ENCODE results near the gene TRABD2B. TPM values are rescaled to one million over a fixed set of nuclear protein-coding genes. Genes with fewer than 3 reads are reported as not detected.

Gene TRABD2B
- total RNA-seq, 3 donors from 2014 or later, result 1.4 to 3.7 (median 2.3) TPM

GRCh38 chr1:47717341-47717740, 279.8 kb downstream of the TRABD2B start:
- TF ChIP-seq POLR2AphosphoS5 (IDR thresholded peaks at IDR 0.05), result no peak
- TF ChIP-seq CTCF (IDR thresholded peaks at IDR 0.05), result no peak
- no peak for TF ChIP-seq POLR2A (IDR thresholded peaks at IDR 0.05)
- Histone ChIP-seq H3K4me3 (no peak overlapping the region), H3K36me3 (no peaks in the 10 kb centered on the region), H3K9me3 (no peaks in the 10 kb centered on the region), H3K4me1 (no peaks in the 10 kb centered on the region), H3K27me3 (peaks cover 0 to 26% of the 10 kb centered on the region in 2 donors), H3K27ac (no peak overlapping the region)
- DNase-seq (ENCODE audit: low spot score in 2 of 2), result no peak
- intact Hi-C loops (cut with DNase I; ENCODE audit: low total_unique reads), result loop anchor here (10.0 kb wide), 1 partner anchor 533 kb away; no protein-coding TSS in a partner anchor

GRCh38 chr1:47713975-47714767, 283.0 kb downstream of the TRABD2B start:
- H3K4me1 ChIP-seq, result peaks cover 0 to 4% of the 10 kb centered on the region in 2 donors
- peaks cover 3 to 57% of the 10 kb centered on the region in 2 donors for H3K27me3 ChIP-seq
- no peak for TF ChIP-seq POLR2AphosphoS5 (IDR thresholded peaks at IDR 0.05)
- TF ChIP-seq CTCF (IDR thresholded peaks at IDR 0.05), result no peak
- no peak for TF ChIP-seq POLR2A (IDR thresholded peaks at IDR 0.05)
- no peaks in the 10 kb centered on the region for H3K36me3 ChIP-seq
- H3K27ac ChIP-seq, result no peak overlapping the region
- no peak for DNase-seq (ENCODE audit: low spot score in 2 of 2)
- intact Hi-C loops (cut with DNase I; ENCODE audit: low total_unique reads), result loop anchor here (5.0 to 10.0 kb wide), 3 partner anchors 277 to 793 kb away; partner anchors contain the start of gene FOXD2
- H3K9me3 ChIP-seq, result no peaks in the 10 kb centered on the region
- no peak overlapping the region for H3K4me3 ChIP-seq

GRCh38 chr1:47713333-47713953, 283.7 kb downstream of the TRABD2B start:
- Histone ChIP-seq H3K36me3 (no peaks in the 10 kb centered on the region), H3K9me3 (no peaks in the 10 kb centered on the region), H3K27me3 (peaks cover 3 to 64% of the 10 kb centered on the region in 2 donors), H3K27ac (no peak overlapping the region), H3K4me3 (no peak overlapping the region), H3K4me1 (peaks cover 0 to 12% of the 10 kb centered on the region in 2 donors)
- TF ChIP-seq CTCF (IDR thresholded peaks at IDR 0.05) (no peak), POLR2A (IDR thresholded peaks at IDR 0.05) (no peak), POLR2AphosphoS5 (IDR thresholded peaks at IDR 0.05) (no peak)
- DNase-seq (ENCODE audit: low spot score in 2 of 2), result no peak
- intact Hi-C loops (cut with DNase I; ENCODE audit: low total_unique reads), result loop anchor here (5.0 to 10.0 kb wide), 3 partner anchors 276 to 794 kb away; partner anchors contain the start of gene FOXD2

- Histone ChIP-seq H3K4me1 (peaks cover 0 to 12% of the 10 kb centered on the region in 2 donors), H3K27me3 (peaks cover 3 to 71% of the 10 kb centered on the region in 2 donors), H3K27ac (no peak overlapping the region), H3K9me3 (no peaks in the 10 kb centered on the region), H3K4me3 (no peak overlapping the region), H3K36me3 (no peaks in the 10 kb centered on the region)
- DNase-seq (ENCODE audit: low spot score in 2 of 2), result no peak
- TF ChIP-seq POLR2A (IDR thresholded peaks at IDR 0.05), result no peak
- no peak for TF ChIP-seq CTCF (IDR thresholded peaks at IDR 0.05)
- TF ChIP-seq POLR2AphosphoS5 (IDR thresholded peaks at IDR 0.05), result no peak
- intact Hi-C loops (cut with DNase I; ENCODE audit: low total_unique reads), result loop anchor here (5.0 to 10.0 kb wide), 3 partner anchors 275 to 795 kb away; partner anchors contain the start of gene FOXD2
These were observed 284.4 kb downstream of the TRABD2B start for GRCh38 chr1:47712596-47713299.

Data from breast epithelium (tissue), 4 donors.